Skeletal muscle satellite cell (primary cell): ENCODE data around the gene FREM1.

Experiments used
- H3K27me3 ChIP-seq: 2 replicates; pipeline ENCODE4 v1.7.0; 2013; ENCODE audit warnings: low read length; ENCODE audit not compliant: control insufficient read depth, insufficient read depth
- H3K36me3 ChIP-seq: 2 replicates; pipeline ENCODE4 v1.7.0; 2013; ENCODE audit warnings: mild to moderate bottlenecking, control low read depth, low read length; ENCODE audit not compliant: insufficient read depth
- H3K4me1 ChIP-seq: 2 replicates; pipeline ENCODE4 v1.7.0; 2013; ENCODE audit warnings: low read length; ENCODE audit not compliant: control insufficient read depth, insufficient read depth
- H3K4me2 ChIP-seq: 2 replicates; pipeline ENCODE4 v1.7.0; 2013; ENCODE audit warnings: mild to moderate bottlenecking, low read length
- H3K4me3 ChIP-seq: 2 replicates; pipeline ENCODE4 v1.7.0; 2013; ENCODE audit warnings: low read length
- H3K9ac ChIP-seq: 2 replicates; pipeline ENCODE4 v1.7.0; 2013; ENCODE audit warnings: mild to moderate bottlenecking, low read depth, low read length, moderate library complexity
- H3K9me3 ChIP-seq: replicated peaks from 2 replicates; pipeline ENCODE4 v1.7.0; 2013; ENCODE audit warnings: mild to moderate bottlenecking, control low read depth, low read length

FREM1 gene

GRCh38 chr9:14715102-14715501, 195.1 kb downstream of the FREM1 start:
- Histone ChIP-seq H3K4me2 (no peak overlapping the region), H3K4me3 (no peak overlapping the region), H3K4me1 (peaks cover 2% of the 10 kb centered on the region), H3K27me3 (peaks cover 10% of the 10 kb centered on the region), H3K36me3 (no peaks in the 10 kb centered on the region), H3K9ac (no peak overlapping the region), H3K9me3 (no peaks in the 10 kb centered on the region)

DNA sequence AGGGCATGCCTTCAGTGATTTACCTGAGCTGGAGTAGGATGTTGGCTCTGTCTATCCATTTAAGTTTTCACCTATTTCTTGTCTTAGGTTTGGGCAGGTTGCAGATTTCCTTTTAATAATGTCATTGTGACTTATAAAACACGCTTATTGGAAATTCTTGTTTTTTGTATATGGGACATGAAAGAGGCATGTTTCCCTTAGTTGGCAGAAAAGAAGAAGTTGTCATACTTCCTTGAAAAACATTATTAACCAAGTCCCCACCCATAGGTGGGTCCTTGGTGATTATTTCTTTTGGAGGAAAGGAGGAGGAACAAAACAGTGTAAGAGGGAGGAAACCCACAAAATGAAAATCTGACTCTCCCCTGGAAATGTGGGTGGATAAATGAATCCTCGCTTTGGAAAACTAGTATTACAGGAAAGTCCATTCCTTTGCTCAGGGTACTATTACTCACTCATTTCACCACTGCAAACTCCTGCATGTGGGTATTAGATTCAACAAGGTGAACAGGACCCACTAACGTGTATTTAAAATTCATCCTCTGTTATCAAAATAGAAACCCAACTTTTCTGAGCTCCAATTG, 197.0 kb downstream of the FREM1 start:
- peaks cover 2% of the 10 kb centered on the region for H3K4me1 ChIP-seq
- H3K4me3 ChIP-seq: no peak overlapping the region
- no peak overlapping the region for H3K4me2 ChIP-seq
- H3K9me3 ChIP-seq: no peaks in the 10 kb centered on the region
- H3K9ac ChIP-seq: no peak overlapping the region
- no peaks in the 10 kb centered on the region for H3K36me3 ChIP-seq
- peaks cover 3% of the 10 kb centered on the region for H3K27me3 ChIP-seq

DNA sequence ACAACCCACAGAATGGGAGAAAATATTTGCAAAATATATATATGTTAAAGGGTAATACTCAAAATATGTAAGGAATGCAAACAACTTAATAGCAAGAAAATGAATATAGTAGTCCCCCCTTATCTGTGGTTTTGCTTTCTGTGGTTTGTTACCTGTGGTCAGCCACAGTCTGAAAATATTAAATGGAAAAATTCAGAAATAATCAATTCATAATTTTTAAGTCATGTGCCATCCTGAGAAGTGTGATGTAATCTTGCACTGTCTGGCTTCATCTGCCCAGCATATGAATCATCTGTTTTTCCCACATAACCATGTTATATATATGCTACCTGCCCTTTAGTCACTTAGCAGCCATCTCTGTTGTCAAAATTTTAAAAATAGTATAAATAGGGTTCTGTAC, 199.4 kb downstream of the FREM1 start:
- H3K9me3 ChIP-seq: no peaks in the 10 kb centered on the region
- H3K27me3 ChIP-seq: peaks cover under 1% of the 10 kb centered on the region
- H3K9ac ChIP-seq: no peak overlapping the region
- peaks cover 2% of the 10 kb centered on the region for H3K4me1 ChIP-seq
- no peak overlapping the region for H3K4me2 ChIP-seq
- no peaks in the 10 kb centered on the region for H3K36me3 ChIP-seq
- no peak overlapping the region for H3K4me3 ChIP-seq

GRCh38 chr9:14706530-14707140, 203.6 kb downstream of the FREM1 start:
- H3K9ac ChIP-seq: no peak overlapping the region

DNA sequence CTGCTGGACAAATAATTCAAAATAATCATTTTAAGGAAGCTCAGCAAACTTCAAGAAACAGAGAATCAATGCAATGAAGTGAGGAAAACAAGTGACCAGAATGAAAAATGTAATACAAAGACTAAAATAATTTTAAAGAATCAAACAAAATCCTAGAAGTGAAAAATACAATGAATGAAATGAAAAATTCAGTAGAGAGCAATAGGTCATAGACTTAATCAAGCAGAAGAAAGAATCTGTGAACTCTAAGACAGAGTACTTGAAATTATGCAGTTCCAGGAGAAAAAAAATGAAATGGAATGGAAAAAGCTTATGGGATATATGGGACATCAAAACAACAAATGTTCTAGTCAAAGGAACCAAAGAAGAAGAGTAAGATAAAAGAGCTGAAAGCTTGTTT, 205.1 kb downstream of the FREM1 start:
- H3K4me3 ChIP-seq: no peak overlapping the region
- H3K4me2 ChIP-seq: no peak overlapping the region
- H3K36me3 ChIP-seq: no peaks in the 10 kb centered on the region
- no peak overlapping the region for H3K9ac ChIP-seq
- H3K9me3 ChIP-seq: peaks cover 4% of the 10 kb centered on the region
- peaks cover 18% of the 10 kb centered on the region for H3K27me3 ChIP-seq
- no peaks in the 10 kb centered on the region for H3K4me1 ChIP-seq

More at GRCh38 chr9:14706530-14707140, 203.6 kb downstream of the FREM1 start:
- Histone ChIP-seq H3K9me3 (peaks cover 4% of the 10 kb centered on the region), H3K27me3 (peaks cover 5% of the 10 kb centered on the region), H3K4me1 (peaks cover 2% of the 10 kb centered on the region), H3K36me3 (no peaks in the 10 kb centered on the region), H3K4me2 (no peak overlapping the region), H3K4me3 (no peak overlapping the region)

GRCh38 chr9:14704281-14704680, 205.9 kb downstream of the FREM1 start:
- Histone ChIP-seq H3K27me3 (peaks cover 20% of the 10 kb centered on the region), H3K4me3 (no peak overlapping the region), H3K9ac (no peak overlapping the region), H3K4me1 (no peaks in the 10 kb centered on the region), H3K36me3 (no peaks in the 10 kb centered on the region), H3K9me3 (peaks cover 4% of the 10 kb centered on the region), H3K4me2 (no peak overlapping the region)

GRCh38 chr9:14702200-14702720, 208.0 kb downstream of the FREM1 start:
- Histone ChIP-seq H3K27me3 (peaks cover 23% of the 10 kb centered on the region), H3K36me3 (no peaks in the 10 kb centered on the region), H3K4me3 (no peak overlapping the region), H3K9me3 (peaks cover 4% of the 10 kb centered on the region), H3K4me2 (no peak overlapping the region), H3K4me1 (no peaks in the 10 kb centered on the region), H3K9ac (no peak overlapping the region)

DNA sequence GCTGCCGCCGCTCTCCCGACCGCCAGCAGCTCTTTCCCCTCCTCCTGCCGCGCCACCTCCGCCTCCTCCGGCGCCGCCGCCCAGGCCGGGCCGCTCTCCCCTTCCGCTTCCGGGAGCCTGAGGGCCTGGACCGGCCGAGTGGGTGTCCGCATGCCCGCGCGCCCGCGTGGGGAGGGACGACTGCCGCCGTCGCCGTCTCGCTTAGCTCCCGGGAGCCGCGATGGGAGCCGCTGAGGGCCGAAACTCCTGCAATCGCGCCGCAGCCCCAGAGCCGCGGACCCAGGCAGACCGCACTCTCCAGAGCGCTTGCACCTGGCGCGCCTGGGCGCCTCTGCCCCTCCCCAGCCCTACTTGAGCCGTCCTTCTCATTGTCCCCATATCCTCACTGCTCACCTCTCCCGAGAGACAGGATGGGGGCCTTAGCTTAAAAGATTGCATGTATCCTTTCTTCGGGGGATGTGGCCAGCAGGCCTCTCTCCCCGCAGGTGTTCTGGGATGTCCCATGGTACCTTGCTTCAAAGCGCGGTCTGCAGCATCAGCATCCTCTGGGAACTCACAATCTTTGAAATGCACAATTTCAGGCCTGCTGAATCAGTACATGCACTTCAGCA, 216.9 kb downstream of the FREM1 start, which contains the start of gene ZDHHC21:
ZDHHC21 (minus strand) TSS at position 182 of the 611 bp plus-strand sequence. CDS start 19,092 bp downstream, outside the sequence.
- H3K27me3 ChIP-seq: peaks cover 6% of the 10 kb centered on the region
- H3K4me1 ChIP-seq: peaks cover 27% of the 10 kb centered on the region
- H3K4me2 ChIP-seq: peak within 1 kb of the TSS; percentile 91
- peak within 1 kb of the TSS; percentile 81 for H3K9ac ChIP-seq
- peaks cover 5% of the 10 kb centered on the region for H3K36me3 ChIP-seq
- no peaks in the 10 kb centered on the region for H3K9me3 ChIP-seq
- peak within 1 kb of the TSS; percentile 80 for H3K4me3 ChIP-seq

DNA sequence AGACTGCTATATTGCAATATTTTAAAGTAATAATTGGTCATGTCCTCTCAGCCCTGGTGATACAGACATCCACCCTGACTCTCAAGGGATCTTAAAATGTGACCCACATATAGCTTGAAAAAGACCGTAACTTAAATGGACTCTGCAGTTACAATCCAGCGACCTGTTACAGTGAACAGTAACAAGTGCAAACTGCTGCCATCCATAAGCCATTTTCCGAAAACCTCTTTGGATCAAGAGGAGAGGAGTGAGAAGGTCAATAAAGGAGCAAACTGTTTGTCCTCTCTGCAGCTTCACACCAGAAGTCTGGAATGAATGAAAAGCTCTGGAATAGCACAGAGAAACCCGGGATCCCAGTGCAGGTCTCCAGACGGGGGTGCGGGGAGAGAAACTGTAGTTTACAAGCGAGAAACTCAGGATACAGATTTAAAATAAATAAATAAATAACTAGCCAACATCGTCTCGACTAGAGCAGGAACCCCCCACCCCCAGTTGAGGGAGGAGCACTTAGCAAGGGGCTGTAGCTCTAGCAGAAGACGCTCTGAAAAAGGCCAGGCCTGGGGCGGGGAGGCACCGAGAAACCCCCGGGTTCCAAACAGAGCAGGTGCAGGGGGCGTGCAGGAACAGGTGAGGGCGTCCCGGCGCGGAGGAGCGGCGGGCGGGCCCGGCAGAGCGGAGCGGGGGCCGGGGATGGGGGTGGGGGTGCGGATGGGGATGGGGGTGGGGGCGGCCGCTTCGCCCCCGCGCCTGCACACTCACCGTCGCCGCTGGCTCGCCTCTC, 217.6 kb downstream of the FREM1 start:
- Histone ChIP-seq H3K9me3 (no peaks in the 10 kb centered on the region), H3K9ac (peak overlapping the region; percentile 81), H3K4me1 (peaks cover 34% of the 10 kb centered on the region), H3K36me3 (peaks cover 10% of the 10 kb centered on the region), H3K27me3 (peaks cover 6% of the 10 kb centered on the region), H3K4me3 (peak overlapping the region; percentile 80), H3K4me2 (peak overlapping the region; percentile 91)

GRCh38 chr9:14690948-14691730, 219.1 kb downstream of the FREM1 start:
- peaks cover 47% of the 10 kb centered on the region for H3K4me1 ChIP-seq
- H3K4me3 ChIP-seq: no peak overlapping the region
- H3K27me3 ChIP-seq: no peaks in the 10 kb centered on the region
- H3K9ac ChIP-seq: no peak overlapping the region
- H3K36me3 ChIP-seq: peaks cover 10% of the 10 kb centered on the region
- peak overlapping the region; percentile 37 for H3K4me2 ChIP-seq
- no peaks in the 10 kb centered on the region for H3K9me3 ChIP-seq
